T follicular helper cell (primary cell): Measurements from ENCODE around the gene SEC63.
"Not testable (repeated sequence)": the region's sequence is repeated elsewhere in the genome, so short reads cannot be mapped to it uniquely, and the experiment has no call there.

ENCODE experiments used
- DNase-seq: peaks from one replicate; pipeline ENCODE4 v3.0.0-alpha.2; 2020; ENCODE audit warnings: low read depth

Gene SEC63

GRCh38 chr6:107931894-107932293 is 26.1 kb downstream of the SEC63 start:
- no peak for DNase-seq

GRCh38 chr6:107928984-107929383 is 29.0 kb downstream of the SEC63 start:
- DNase-seq: no peak

- DNase-seq: not testable (repeated sequence)
Observed at GRCh38 chr6:107926697-107927544, 31.1 kb downstream of the SEC63 start.

- DNase-seq: no peak
Observed at GRCh38 chr6:107917451-107918375, 40.3 kb downstream of the SEC63 start.

- not testable (repeated sequence) for DNase-seq
Observed at GRCh38 chr6:107916961-107917360, 41.0 kb downstream of the SEC63 start.

- no peak for DNase-seq
Observed at GRCh38 chr6:107911692-107912091, 46.3 kb downstream of the SEC63 start.

GRCh38 chr6:107894809-107895396 is 63.1 kb downstream of the SEC63 start:
- DNase-seq: no peak

- not testable (repeated sequence) for DNase-seq
Observed at GRCh38 chr6:107890431-107890830, 67.6 kb downstream of the SEC63 start.

- not testable (repeated sequence) for DNase-seq
Observed at GRCh38 chr6:107885950-107886349, 72.1 kb downstream of the SEC63 start.

GRCh38 chr6:107879941-107880340 is 78.1 kb downstream of the SEC63 start:
- no peak for DNase-seq

- DNase-seq: no peak
Observed at GRCh38 chr6:107877968-107878367, 80.0 kb downstream of the SEC63 start.

- DNase-seq: no peak
Observed at GRCh38 chr6:107871976-107872375, 86.0 kb downstream of the SEC63 start.

- DNase-seq: not testable (repeated sequence)
Observed at GRCh38 chr6:107871512-107871911, 86.5 kb downstream of the SEC63 start.

GRCh38 chr6:107871016-107871415 is 87.0 kb downstream of the SEC63 start:
- DNase-seq: no peak

- DNase-seq: no peak
Observed at GRCh38 chr6:107870381-107870780, 87.6 kb downstream of the SEC63 start.

GRCh38 chr6:107869871-107870270 is 88.1 kb downstream of the SEC63 start:
- no peak for DNase-seq

- DNase-seq: no peak
Observed at GRCh38 chr6:107868867-107869611, 89.0 kb downstream of the SEC63 start.

- DNase-seq: no peak
Observed at GRCh38 chr6:107867302-107867615, 90.7 kb downstream of the SEC63 start.

GRCh38 chr6:107866606-107867301 is 91.3 kb downstream of the SEC63 start:
- DNase-seq: no peak

- DNase-seq: no peak
Observed at GRCh38 chr6:107864226-107865127, 93.5 kb downstream of the SEC63 start.
